Hippocampal formation (tissue), 2 donors: ENCODE results near the gene LAMTOR4.
"Not testable (repeated sequence)": the region's sequence is repeated elsewhere in the genome, so short reads cannot be mapped to it uniquely, and the experiment has no call there.

Experiments
- DNase-seq, 2 donors: peaks; one replicate each; lab custom pipeline; 2025; lab: John Stamatoyannopoulos, UW

Gene LAMTOR4

DNA sequence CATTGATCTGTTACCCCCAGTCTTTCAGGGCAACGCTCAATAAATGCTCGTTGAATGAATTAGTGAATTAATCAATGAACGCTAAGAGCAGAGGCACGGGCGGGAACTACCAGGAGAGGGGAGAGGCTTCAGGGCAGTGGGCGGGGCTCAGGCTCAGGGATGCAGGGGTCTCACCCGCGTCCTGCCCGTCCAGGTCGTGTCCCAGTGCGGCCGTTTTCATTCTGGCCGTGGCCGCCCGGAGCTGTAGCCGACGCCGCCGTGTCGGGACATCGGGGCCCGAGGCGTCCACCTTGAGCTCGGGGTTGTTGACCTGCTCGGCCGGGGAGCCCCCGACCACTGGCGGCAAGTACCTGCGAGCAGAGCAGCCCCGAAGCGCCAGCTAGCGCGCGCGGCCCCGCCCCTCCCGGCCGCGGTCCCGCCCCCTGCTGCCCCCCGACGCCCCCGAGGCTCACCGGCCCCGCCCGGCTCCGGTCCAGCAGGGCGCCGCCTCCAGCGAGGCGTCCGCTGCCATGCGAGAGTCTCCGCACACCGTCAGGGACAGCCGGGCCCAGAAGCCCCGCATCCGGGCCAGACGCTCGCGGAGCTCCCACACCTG lies 22.5 kb downstream of the LAMTOR4 start:
- no peak for DNase-seq

DNA sequence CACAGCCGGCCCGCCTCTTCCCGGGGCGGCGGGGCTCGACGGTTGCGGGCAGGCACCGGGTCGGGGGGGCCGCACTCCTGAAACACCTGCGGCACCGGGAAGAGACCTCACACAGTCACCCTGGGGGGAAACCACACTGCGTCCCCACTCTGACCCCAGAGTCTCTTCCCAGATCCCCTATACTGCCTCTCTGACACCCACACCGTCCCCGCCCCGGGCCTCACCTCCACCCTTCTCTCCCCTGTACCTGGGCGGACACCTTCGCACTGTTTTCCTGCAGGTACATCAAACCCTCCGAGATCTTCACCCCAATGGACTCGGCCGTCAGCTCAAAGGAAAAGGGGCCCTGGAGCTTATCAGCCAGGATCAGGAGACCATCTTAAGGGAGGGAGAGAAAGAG lies 23.1 kb downstream of the LAMTOR4 start:
- DNase-seq: no peak

DNA sequence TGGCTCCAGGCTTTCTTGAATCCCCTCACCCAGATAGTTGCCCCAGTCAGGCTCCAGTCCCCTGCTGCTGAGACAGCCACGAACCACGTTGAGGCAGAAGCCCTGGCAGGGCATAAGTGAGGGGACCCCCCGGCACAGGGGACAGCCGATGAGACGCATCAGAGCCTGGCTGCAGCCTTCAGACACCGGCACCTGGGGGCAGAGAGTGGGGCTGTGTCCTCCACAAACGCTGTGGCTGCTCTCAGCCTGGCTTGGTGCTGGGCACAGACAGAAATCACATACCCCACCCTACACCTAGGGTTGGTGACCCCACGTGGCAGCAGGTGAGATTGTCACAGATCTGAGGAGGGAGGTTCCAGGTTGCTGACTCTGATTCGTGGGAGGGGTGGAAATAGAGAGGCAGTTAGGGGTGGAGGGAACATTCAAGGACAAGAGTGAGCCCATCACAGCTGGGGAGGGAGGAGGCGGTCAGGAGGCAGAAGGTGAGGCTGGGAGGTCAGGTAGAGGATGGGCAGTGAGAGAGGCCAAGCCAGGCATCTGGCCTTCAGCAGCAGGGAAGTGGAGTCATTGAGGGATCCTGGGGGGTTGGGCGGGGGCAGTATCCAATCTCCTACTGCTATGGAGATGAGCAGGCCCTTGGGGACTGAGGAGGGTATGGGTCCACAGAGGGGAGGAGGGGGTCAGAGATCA lies 25.2 kb downstream of the LAMTOR4 start:
- DNase-seq: no peak

DNA sequence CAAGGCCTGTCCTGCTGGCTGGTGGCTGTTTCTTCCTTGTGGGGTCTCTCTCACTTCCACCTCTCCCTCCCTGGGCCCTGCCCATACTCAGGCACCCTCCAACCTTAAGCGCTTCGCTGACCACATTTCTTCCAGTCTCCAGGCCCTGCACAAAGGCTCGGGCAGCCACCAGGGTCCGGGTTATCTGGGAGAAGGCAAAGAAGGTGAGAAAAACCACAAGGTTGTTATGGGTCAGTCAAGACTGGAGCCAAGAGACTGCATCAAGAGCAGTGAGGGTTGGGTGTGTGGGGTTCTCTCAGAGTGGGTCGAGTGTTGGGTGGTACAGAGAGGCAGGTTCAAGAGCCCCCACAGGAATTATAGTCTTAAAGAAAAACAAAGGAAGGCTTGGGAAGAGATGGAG lies 25.9 kb downstream of the LAMTOR4 start:
- no peak for DNase-seq

DNA sequence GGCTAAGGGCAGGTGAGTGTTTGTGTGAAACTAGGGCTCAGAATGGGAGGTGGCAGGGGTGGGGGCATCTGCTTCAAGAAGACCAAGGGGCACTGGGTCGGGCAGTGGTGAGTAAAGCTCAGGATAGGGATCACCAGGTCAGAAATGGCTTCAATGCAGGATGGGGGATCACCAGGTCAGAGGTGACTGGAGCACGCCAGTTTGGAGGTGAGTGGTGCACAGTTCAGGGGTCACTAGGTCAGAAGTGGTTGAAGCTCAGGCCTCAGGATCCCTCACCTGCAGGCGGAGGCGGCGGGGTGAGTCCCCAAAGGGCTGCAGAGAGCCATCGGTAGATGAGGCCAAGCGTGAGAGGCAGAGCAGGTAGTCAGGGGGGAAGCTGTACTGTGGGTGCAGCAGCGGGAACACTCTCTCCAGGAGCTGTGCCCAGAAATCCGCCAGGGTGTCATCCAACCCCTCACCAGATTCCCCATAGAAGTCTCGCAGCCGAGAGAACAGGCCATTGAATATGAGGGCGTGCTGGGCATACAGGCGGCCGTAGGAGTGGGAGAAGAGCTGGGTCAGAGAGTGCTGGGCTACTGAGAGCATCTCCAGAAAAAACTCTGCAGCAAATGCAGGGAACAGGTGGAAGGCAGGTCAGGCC lies 26.7 kb downstream of the LAMTOR4 start:
- no peak for DNase-seq

- DNase-seq: no peak
These were observed 27.7 kb downstream of the LAMTOR4 start for GRCh38 chr7:100176096-100177044.

DNA sequence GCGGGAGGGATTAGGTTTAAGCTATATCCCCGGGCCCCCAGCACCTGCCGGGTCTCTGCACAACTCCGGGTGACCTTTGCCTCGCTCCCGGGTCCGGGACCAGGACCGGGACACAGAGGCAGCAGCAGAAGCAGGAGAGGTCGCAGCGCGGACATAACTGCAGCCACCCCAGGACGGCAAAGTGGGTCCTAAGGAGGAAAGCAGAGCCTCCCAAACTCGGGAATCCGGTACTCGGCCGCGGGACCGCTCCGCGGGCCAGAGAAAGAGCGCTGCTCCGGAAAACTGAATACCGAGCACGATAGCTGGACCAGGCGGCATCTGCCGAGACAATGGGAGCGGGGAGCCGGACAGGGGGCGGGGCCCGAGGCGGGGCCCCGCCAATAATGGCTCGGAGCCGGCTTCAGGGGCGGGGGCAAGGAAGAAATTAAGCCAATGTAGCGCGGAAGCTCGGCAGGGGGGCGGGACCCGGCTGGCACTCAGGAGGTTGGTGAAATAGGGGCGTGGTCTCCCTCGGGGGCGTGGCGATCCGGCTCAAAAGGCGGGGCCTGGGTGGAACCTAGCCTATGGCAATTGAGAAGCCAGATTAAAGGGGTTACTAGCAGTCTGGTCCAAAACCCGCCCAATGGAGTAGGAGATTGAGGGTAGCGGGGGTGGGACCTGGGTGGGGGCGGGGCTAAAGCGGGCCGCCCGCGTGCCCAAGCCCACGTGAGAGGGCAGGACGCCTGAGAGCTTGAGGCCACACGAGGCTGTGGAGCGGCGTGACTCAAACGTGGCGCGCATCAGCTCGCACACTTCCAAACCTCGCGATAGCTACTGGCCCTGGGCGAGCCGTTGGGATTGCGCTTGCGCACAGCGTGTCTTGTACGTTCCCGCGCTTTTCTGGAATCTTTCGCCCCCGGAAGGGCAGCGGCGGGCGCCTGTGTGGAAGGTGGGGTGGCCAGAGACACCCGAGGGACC lies 28.6 kb downstream of the LAMTOR4 start, which contains the start of the genes GPC2 and STAG3:
TSS of gene GPC2 (minus strand) at position 337 of the 957 bp plus-strand sequence. CDS start at position 155, 182 bp downstream.
TSS of gene STAG3 (plus strand) at position 874 of the 957 bp plus-strand sequence. CDS start 2,639 bp downstream, outside the sequence.
- peak; percentile 85 to 92 for DNase-seq

GRCh38 chr7:100180084-100180483 lies 31.4 kb downstream of the LAMTOR4 start:
- not testable (repeated sequence) for DNase-seq

DNA sequence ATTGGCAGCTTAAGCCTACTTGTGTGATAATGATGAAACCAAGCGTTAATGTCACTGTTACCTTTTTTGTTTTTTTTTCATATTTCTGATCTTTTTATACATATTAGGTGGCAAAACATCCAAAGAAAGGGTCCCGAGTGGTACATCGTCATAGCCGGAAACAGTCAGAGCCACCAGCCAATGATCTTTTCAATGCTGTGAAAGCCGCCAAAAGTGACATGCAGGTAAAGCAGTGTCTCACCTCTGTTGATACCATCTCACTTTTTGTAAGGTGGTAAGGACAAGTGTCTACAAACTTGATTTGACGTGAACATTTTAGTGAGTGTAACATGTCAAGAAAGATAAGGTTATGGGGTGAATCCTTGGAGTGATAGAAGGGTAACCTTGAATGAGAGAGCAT lies 33.9 kb downstream of the LAMTOR4 start:
- not testable (repeated sequence) for DNase-seq

DNA sequence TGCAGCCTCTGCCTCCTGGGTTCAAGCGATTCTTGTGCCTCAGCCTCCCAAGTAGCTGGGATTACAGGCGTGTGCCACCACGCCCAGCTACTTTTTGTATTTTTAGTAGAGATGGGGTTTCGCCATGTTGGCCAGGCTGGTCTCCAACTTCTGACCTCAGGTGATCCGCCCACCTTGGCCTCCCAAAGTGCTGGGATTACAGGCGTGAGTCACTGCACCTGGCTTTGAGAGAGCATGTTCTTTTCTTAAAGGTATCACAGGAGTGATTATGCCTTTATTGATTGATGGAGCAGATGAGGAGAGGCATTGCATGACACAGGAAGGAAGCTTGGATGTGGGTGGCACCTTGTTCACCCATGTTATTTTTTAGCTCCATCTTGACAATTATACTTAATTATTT lies 34.4 kb downstream of the LAMTOR4 start:
- DNase-seq: not testable (repeated sequence)

GRCh38 chr7:100185726-100186125 lies 37.0 kb downstream of the LAMTOR4 start:
- no peak for DNase-seq

- DNase-seq: no peak
These were observed 40.3 kb downstream of the LAMTOR4 start for GRCh38 chr7:100189061-100189460.

DNA sequence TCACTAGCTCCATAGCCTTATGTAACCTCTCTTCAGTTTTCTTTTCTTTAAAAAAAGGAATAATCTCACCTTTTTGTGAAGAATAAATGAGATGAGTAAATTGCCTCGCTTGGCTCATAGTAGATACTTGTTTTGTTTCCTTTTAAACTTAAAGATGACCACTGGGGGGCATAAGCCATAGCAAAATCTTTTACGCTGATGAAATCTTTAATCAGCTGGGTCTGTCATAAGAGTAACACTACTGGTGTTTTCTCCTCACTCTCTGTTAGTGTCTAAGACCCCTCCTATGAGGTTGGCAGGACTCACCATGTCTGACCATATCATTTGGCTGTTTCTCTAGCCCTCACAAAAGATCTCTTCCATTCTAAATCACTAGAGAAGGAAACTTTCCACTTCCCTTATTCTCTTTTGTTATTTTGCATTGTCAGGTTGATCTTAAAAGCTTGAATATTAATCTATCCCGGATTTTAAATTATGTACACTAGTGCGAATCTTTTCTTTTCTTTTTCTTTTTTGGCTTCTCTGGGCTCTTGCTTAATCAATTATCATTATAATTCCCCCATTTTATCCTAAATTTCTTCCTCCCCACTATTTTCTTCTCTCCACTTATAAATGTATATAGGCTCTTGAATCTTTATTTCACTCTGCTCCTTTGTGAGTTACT lies 41.5 kb downstream of the LAMTOR4 start:
- peak in 1 of 2 donors; percentile 30 for DNase-seq

- no peak for DNase-seq
These were observed 43.1 kb downstream of the LAMTOR4 start for GRCh38 chr7:100191775-100192174.

GRCh38 chr7:100192281-100192862 lies 43.7 kb downstream of the LAMTOR4 start:
- DNase-seq: not testable (repeated sequence)

DNA sequence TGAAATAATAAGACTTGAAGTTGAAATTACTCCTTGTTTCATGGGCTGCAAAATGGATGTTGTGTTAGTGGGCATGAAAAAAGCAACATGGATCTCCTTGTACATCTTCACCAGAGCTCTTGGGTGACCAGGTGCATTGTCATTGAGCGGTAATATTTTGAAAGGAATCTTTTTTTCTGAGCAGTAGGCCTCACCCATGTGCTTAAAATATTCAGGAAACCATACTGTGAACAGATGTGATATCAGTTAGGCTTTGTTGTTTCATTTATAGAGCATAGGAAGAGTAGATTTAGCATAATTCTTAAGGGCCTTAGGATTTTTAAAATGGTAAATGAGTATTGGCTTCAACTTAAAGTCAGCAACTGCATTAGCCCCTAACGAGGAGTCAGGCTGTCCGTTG lies 44.3 kb downstream of the LAMTOR4 start:
- DNase-seq: no peak

DNA sequence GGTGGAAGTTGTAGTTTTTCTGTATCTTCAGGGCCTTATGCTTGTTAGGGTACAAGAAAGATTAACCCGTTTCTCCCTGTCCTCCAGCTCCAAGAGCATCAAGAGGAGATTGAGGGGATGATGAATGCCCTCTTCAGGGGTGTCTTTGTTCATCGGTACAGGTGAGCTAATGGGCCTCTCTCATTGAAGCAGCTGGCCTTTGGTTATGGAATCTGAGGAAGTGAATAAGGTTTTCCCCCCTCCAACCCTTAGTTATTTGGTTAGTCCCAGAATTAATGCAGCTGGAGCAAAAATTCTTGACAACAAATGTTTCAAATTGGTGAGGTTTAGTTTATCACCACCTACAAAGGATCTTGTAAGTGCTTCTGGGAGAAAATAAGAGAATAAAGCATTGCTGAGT lies 46.5 kb downstream of the LAMTOR4 start:
- no peak for DNase-seq

DNA sequence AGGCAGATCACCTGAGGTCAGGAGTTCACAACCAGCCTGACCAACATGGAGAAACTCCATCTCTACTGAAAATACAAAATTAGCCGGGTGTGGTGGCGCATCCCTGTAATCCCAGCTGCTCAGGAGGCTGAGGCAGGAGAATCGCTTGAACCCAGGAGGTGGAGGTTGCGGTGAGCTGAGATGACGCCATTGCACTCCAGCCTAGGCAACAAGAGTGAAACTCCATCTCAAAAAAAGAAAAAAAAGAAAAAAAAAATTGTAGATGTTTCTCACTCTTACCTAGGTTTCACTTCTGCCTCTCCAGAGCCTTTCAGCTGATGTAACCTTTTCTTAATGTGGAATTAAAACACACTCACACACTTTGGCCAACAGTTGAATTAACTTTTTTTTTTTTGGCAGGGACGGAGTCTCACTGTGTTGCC lies 47.2 kb downstream of the LAMTOR4 start:
- not testable (repeated sequence) for DNase-seq

GRCh38 chr7:100198266-100198665 lies 49.5 kb downstream of the LAMTOR4 start:
- no peak for DNase-seq

GRCh38 chr7:100200693-100201092 lies 52.0 kb downstream of the LAMTOR4 start:
- DNase-seq: no peak
